Islet precursor cell (in vitro differentiated cells): ENCODE results near the gene HDAC7.
A peak's percentile ranks its signal among the peaks of the same experiment; 100 is the strongest.
"Not testable (repeated sequence)": the region's sequence is repeated elsewhere in the genome, so short reads cannot be mapped to it uniquely, and the experiment has no call there.

Source experiments
- DNase-seq: peaks from one replicate; pipeline ENCODE4 v3.0.0-alpha.2; 2018

Gene HDAC7

DNA sequence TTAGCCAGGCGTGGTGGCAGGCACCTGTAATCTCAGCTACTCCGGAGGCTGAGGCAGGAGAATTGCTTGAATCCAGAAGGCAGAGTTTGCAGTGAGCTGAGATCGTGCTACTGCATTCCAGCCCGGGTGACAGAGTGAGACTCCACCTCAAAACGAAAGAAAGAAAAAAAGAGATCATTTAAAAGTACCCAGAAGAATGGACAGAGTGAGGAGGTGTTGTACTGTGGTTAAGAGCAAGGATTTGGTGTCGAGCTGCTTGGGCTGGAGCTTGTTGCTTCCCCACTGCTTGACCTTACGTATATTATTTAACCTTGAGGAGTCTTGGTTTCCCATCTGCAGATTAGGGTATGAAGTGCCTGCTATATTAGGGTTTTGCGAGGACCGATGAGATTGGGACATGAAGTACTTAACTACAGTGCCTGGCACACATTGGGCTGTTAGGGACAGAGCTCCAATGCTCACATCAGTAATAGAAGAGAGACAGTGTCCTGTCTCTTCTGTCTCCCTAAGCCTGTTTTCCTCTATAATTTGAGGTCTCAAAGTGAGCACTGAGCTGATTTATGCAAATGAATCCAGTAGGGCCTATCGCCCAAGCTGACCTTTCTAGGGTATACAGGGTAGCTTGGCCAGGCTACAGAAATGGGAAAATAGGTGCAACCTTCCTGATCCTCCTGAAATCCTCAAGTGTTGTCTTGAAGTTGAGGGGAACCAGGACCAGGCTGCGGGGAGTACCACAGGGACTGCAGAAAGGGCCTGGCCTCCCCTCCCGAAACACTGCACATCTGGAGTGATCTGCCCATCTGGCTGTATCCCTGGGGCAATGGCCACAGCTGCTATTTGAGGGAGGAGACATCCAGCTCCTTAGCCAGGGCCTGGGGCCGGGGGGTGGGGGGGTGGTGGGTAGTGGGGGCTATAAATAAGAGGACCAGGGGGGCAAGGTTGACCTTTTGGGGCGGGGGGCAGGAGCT, 8.6 kb upstream of the HDAC7 start:
- no peak for DNase-seq

DNA sequence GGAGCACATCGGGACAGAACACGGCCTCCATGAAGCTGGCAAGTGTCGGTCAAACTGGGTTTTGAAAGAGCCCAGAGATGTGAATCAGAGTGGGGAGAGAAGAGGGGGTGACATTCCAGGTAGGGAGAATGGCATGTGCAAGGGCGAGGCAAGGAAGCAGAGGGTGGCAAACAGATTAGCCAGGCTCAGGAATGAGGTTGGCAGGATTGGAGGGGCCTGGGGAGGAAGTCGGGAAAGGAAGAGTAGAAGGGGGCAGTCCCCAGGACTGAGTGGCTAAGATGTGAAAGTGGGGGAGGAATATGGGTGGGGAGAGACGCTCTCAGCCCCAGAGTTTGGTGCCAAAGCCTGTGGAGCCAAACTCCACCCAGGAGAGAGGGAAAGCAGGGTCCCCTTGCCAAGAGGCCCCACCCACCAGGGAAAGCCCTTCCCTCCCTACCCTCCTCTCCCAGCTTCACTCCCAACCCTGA, 5.5 kb upstream of the HDAC7 start:
- no peak for DNase-seq

GRCh38 chr12:47824635-47825034, 4.9 kb upstream of the HDAC7 start:
- no peak for DNase-seq

DNA sequence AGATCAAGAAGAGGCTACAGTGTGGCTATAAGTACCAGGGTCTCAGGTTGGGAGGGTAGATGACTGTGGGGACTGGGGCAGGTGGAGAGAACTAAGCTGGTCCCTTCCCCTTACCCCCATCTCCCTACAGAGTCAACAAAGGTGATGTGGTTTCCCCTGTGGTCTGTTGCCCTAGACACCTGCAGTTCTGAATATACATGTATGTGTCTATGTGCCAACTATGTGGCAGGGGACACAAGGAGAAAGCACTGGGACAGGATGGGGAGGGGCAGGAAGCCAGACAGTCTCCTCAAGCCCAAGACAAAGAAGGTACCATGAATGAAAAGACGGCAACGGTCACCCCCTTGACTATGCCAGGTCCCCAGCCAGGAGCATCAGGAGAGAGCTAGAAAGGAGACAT, 4.5 kb upstream of the HDAC7 start:
- DNase-seq = no peak

GRCh38 chr12:47823422-47824086, 3.9 kb upstream of the HDAC7 start:
- no peak for DNase-seq

- DNase-seq = no peak
These were observed 3.2 kb upstream of the HDAC7 start for GRCh38 chr12:47822863-47823262.

DNA sequence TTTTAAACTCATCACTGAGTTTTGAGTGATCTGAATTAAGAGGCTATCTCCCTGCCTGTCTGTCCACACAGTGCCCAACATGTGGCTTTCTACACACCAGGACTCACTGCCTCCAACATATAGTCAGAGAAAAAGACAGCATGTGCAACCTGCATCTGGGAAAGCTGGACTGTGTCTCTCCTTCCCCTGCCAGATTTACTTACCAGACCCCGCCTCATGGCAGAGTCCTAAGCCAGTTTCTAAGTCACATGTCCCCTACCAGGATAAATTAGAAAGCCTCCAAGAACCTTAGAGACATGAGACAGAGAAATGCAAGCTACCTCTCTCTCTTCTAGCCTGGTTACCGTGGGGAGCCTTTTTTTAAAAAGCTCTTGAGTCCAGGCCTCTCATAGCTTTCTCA, 2.7 kb upstream of the HDAC7 start:
- no peak for DNase-seq

DNA sequence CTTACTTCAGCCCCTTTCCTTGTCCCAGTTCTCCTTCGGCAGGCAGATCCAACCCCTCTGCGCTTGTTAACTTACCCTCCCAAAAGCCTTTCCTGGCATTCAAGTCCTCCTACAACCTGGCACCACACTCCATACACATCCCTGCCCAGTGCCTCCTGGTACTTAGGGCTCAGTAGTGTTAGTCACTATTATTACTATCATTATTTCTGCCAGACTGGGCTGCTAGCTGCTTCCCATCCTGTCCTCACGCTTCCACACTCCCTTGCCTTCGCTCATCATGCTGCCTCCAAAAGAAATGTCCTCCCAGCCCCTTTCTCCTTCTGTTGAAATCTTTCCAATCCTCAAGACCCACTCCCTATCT, 1.6 kb upstream of the HDAC7 start:
- no peak for DNase-seq

- DNase-seq = peak; percentile 100
These were observed 1.1 kb upstream of the HDAC7 start for GRCh38 chr12:47820631-47821345.

GRCh38 chr12:47819138-47819895, 386 bp downstream of the HDAC7 start:
- peak; percentile 82 for DNase-seq

DNA sequence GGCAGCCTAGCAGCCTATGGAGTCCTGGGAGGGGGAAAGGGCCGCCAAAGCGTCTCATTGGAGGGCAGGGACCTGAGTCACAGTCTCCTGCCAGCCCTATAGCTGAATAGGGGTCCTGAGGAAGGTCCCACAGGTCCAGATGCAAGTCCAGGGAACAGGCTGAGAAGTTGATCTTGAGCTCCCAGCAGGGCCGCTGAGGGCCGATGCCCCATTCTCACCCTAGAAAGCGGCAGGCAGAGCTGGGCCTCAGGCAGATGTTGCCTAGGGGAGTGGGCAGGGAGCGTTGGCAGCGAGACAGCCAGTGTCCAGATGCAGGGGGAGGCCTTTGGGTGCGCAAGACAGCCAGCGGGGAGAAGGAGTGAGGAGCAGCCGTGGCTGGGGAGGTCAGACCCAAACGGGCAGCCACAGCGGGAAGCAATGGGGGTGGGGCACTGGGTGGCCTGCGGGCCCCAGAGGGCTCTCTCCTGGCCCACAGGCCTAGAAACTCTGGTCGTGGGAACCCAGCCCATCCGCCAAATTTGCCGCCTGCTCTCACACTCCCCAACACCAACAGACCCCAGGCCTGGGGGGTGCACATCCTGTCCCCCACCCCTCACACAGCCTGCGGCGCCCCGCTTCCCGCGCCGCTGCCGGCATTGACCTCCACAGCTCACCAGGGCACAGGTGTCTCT, 1.1 kb downstream of the HDAC7 start:
- peak; percentile 78 for DNase-seq

DNA sequence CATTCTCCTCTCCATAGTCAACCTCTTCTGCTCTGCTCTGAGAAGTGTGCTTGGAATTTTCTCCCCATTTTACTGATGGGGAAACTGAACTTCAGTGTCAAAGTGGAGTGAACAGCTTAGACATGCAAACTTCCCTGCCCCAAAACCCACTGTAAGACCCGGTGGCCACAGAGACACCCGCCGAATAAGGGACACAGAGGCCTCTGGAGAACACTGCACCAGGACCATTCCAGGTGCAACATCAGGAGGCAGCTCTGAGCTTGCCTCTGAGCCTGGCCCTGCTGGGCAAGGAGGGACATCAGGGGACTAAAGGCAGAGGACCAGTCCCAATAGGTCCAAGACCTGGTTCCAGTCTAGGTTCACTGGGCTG, 1.7 kb downstream of the HDAC7 start:
- no peak for DNase-seq

- DNase-seq = no peak
These were observed 2.3 kb downstream of the HDAC7 start for GRCh38 chr12:47817272-47818006.

- no peak for DNase-seq
These were observed 3.1 kb downstream of the HDAC7 start for GRCh38 chr12:47816403-47817271.

- DNase-seq = not testable (repeated sequence)
These were observed 4.3 kb downstream of the HDAC7 start for GRCh38 chr12:47815447-47815846.

- DNase-seq = no peak
These were observed 5.0 kb downstream of the HDAC7 start for GRCh38 chr12:47814539-47815170.

- peak; percentile 90 for DNase-seq
These were observed 6.0 kb downstream of the HDAC7 start for GRCh38 chr12:47813511-47814196.

GRCh38 chr12:47812797-47813510, 6.7 kb downstream of the HDAC7 start:
- peak; percentile 98 for DNase-seq
